H9 (cell line): ENCODE data around the gene MCF2L. TPM values are rescaled to one million over a fixed set of nuclear protein-coding genes. Genes with fewer than 3 reads are reported as not detected.
A peak's percentile ranks its signal among the peaks of the same experiment; 100 is the strongest.
"Not testable (repeated sequence)": the region's sequence is repeated elsewhere in the genome, so short reads cannot be mapped to it uniquely, and the experiment has no call there.

Experiments used
- DNase-seq: peaks from one replicate; pipeline ENCODE4 v3.0.0-alpha.2; 2017
- H2AFZ ChIP-seq: one replicate; pipeline ENCODE4 v1.6.1; 2013; ENCODE audit warnings: mild to moderate bottlenecking, low read length, control low read depth, moderate library complexity
- H2AK5ac ChIP-seq: 2 replicates; pipeline ENCODE4 v1.6.1; 2013; ENCODE audit warnings: low read length, control low read depth, mixed read lengths; ENCODE audit not compliant: insufficient read length
- H2BK120ac ChIP-seq: one replicate; pipeline ENCODE4 v1.6.1; 2013; ENCODE audit warnings: low read depth, mild to moderate bottlenecking, low read length, control low read depth, inconsistent platforms; ENCODE audit not compliant: poor library complexity, severe bottlenecking
- H2BK12ac ChIP-seq: 2 replicates; pipeline ENCODE4 v1.6.1; 2013; ENCODE audit warnings: low read length, control low read depth, mixed read lengths, low read depth; ENCODE audit not compliant: insufficient read length
- H2BK15ac ChIP-seq: 2 replicates; pipeline ENCODE4 v1.6.1; 2013; ENCODE audit warnings: low read depth, low read length, control low read depth
- H2BK20ac ChIP-seq: one replicate; pipeline ENCODE4 v1.6.1; 2013; ENCODE audit warnings: low read depth, mild to moderate bottlenecking, low read length, control low read depth, inconsistent platforms; ENCODE audit not compliant: poor library complexity, severe bottlenecking
- H2BK5ac ChIP-seq: 2 replicates; pipeline ENCODE4 v1.6.1; 2013; ENCODE audit warnings: low read length, control low read depth, mixed read lengths; ENCODE audit not compliant: insufficient read length
- H3K14ac ChIP-seq: 2 replicates; pipeline ENCODE4 v1.6.1; 2013; ENCODE audit warnings: low read length, control low read depth; ENCODE audit not compliant: insufficient read depth
- H3K18ac ChIP-seq: 2 replicates; pipeline ENCODE4 v1.6.1; 2013; ENCODE audit warnings: low read depth, mild to moderate bottlenecking, mixed read lengths, low read length, control low read depth; ENCODE audit not compliant: insufficient read length
- H3K23ac ChIP-seq: 2 replicates; pipeline ENCODE4 v1.6.1; 2013; ENCODE audit warnings: low read length, control low read depth, mixed read lengths, low read depth; ENCODE audit not compliant: insufficient read length
- H3K23me2 ChIP-seq: 2 replicates; pipeline ENCODE4 v1.6.1; 2013; ENCODE audit warnings: low read depth, mild to moderate bottlenecking, mixed read lengths, low read length, control low read depth; ENCODE audit not compliant: insufficient read length, poor library complexity, severe bottlenecking
- H3K27ac ChIP-seq: 2 replicates; pipeline ENCODE4 v1.5.1; 2013; ENCODE audit warnings: low read length, control low read depth, mixed read lengths, low read depth; ENCODE audit not compliant: insufficient read length
- H3K27me3 ChIP-seq: 2 replicates; pipeline ENCODE4 v1.6.1; 2013; ENCODE audit warnings: low read length, control low read depth, inconsistent platforms; ENCODE audit not compliant: insufficient read depth
- H3K4ac ChIP-seq: 2 replicates; pipeline ENCODE4 v1.6.1; 2013; ENCODE audit warnings: low read depth, mild to moderate bottlenecking, control low read depth, inconsistent platforms, low read length, moderate library complexity
- H3K4me1 ChIP-seq: 2 replicates; pipeline ENCODE4 v1.6.1; 2013; ENCODE audit warnings: low read length, control low read depth, inconsistent platforms; ENCODE audit not compliant: insufficient read depth
- H3K4me2 ChIP-seq: 2 replicates; pipeline ENCODE4 v1.6.1; 2013; ENCODE audit warnings: low read length, control low read depth, mixed read lengths; ENCODE audit not compliant: insufficient read length, insufficient read depth
- H3K56ac ChIP-seq: 2 replicates; pipeline ENCODE4 v1.6.1; 2013; ENCODE audit warnings: low read depth, mild to moderate bottlenecking, mixed read lengths, low read length, control low read depth; ENCODE audit not compliant: insufficient read length
- H3K79me1 ChIP-seq: 2 replicates; pipeline ENCODE4 v1.6.1; 2013; ENCODE audit warnings: low read depth, mild to moderate bottlenecking, moderate library complexity, low read length, control low read depth, inconsistent platforms; ENCODE audit not compliant: insufficient read depth, poor library complexity, severe bottlenecking
- H3K79me2 ChIP-seq: 2 replicates; pipeline ENCODE4 v1.6.1; 2013; ENCODE audit warnings: low read length, control low read depth, inconsistent platforms; ENCODE audit not compliant: insufficient read depth
- H3K9ac ChIP-seq: 2 replicates; pipeline ENCODE4 v1.6.1; 2013; ENCODE audit warnings: low read length, control low read depth, mixed read lengths; ENCODE audit not compliant: insufficient read length; ENCODE audit errors: extremely low read depth
- H3K9me3 ChIP-seq: one replicate; pipeline ENCODE4 v1.6.1; 2013; ENCODE audit warnings: low read depth, low read length, inconsistent platforms; ENCODE audit not compliant: control insufficient read depth
- H3T11ph ChIP-seq: one replicate; pipeline ENCODE4 v1.6.1; 2013; ENCODE audit warnings: mild to moderate bottlenecking, low read length, control low read depth, inconsistent platforms
- H4K20me1 ChIP-seq: one replicate; pipeline ENCODE4 v1.6.1; 2013; ENCODE audit not compliant: control insufficient read depth, insufficient read length, insufficient read depth
- H4K5ac ChIP-seq: 2 replicates; pipeline ENCODE4 v1.6.1; 2013; ENCODE audit warnings: low read depth, mild to moderate bottlenecking, mixed read lengths, low read length, control low read depth; ENCODE audit not compliant: insufficient read length
- H4K8ac ChIP-seq: replicated peaks from 2 replicates; pipeline ENCODE4 v1.6.1; 2013; ENCODE audit warnings: low read length, control low read depth, mixed read lengths, low read depth; ENCODE audit not compliant: insufficient read length
- H4K91ac ChIP-seq: 2 replicates; pipeline ENCODE4 v1.6.1; 2013; ENCODE audit warnings: low read depth, mild to moderate bottlenecking, moderate library complexity, mixed read lengths, low read length, control low read depth; ENCODE audit not compliant: insufficient read length
- H3K27ac Mint-ChIP-seq, 3 experiments: 2 replicates in 2 of 3; 3 replicates in 1 of 3; pipeline ENCODE4 v1.8.0; 2020 to 2021; ENCODE audit warnings: mixed read lengths in 3 of 3, mild to moderate bottlenecking in 1 of 3, moderate library complexity in 1 of 3
- H3K27me3 Mint-ChIP-seq: 2 replicates; pipeline ENCODE4 v1.8.0; 2021; ENCODE audit warnings: low read depth, mild to moderate bottlenecking, moderate library complexity, mixed read lengths
- H3K36me3 Mint-ChIP-seq, 3 experiments: 2 replicates in 2 of 3; 3 replicates in 1 of 3; pipeline ENCODE4 v1.8.0; 2020 to 2021; ENCODE audit warnings: low read depth in 3 of 3, mixed read lengths in 3 of 3; ENCODE audit not compliant: insufficient read depth in 1 of 3
- H3K4me1 Mint-ChIP-seq, 2 experiments: 2 replicates each; pipeline ENCODE4 v1.8.0; 2020; ENCODE audit warnings: mixed read lengths in 2 of 2
- H3K4me3 Mint-ChIP-seq, 2 experiments: 2 replicates in 1 of 2; 3 replicates in 1 of 2; pipeline ENCODE4 v1.8.0; 2020 to 2021; ENCODE audit warnings: mild to moderate bottlenecking in 2 of 2, mixed read lengths in 2 of 2, moderate library complexity in 1 of 2
- H3K9me3 Mint-ChIP-seq, 2 experiments: 2 replicates in 1 of 2; 3 replicates in 1 of 2; pipeline ENCODE4 v1.8.0; 2020; ENCODE audit warnings: mild to moderate bottlenecking in 2 of 2, mixed read lengths in 2 of 2, moderate library complexity in 1 of 2
- WGBS: extraction: QIAGEN DNeasy Blood & Tissue Kit; methylation state at CpG from one replicate; pipeline ENCODE4 v1.1.7; 2013; ENCODE audit warnings: missing lambda C conversion rate, low lambda C conversion rate, mixed read lengths; ENCODE audit not compliant: insufficient read length; ENCODE audit errors: extremely low coverage; 5-methylcytosine and 5-hydroxymethylcytosine counted together
- total RNA-seq: library from RNA; stranded (reverse); gene quantifications from 2 replicates; pipeline ENCODE4 v1.2.1, GENCODE V29; 2021
- TF ChIP-seq, protein P1 (sequence below): fragments of 200-600 bp; sonication (generic); conservative IDR thresholded peaks from 3 replicates; pipeline ENCODE4 v1.8.0; 2021; ENCODE audit warnings: antibody characterized with exemption, mild to moderate bottlenecking

The MCF2L gene
- total RNA-seq, 1 experiment from 2014 or later: 18.5 TPM

DNA sequence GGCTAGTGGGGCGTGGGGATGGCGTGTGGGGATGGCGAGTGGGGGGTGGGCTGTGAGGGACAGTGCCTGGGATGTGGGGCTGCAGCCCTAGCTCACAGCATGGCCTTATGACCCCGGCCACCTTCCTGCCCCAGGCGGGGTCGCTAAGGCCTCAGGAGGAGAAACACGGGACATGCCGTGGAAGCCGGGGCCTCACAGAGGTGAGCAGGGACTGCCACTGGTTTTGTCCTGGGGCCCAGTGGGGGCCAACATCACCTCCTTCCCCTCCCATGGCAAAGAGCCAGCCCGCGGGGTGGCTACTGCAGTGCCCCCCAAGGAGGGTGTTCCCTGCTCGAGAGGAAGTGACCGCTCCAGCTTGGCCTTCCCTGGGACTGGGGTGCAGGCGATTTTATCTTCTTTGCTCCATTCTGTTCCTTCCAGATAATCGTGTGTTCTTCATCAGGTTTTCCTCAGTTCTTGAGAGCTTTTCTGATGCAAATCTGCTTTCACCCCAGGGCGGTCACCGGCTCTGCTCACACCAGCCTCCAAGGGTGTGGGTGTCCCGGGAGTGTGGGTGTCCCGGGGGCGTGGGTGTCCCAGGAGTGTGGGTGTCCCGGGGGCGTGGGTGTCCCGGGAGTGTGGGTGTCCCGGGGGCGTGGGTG lies 137.8 kb downstream of the MCF2L start:
- Histone ChIP-seq H3K18ac (no peak overlapping the region), H3K9ac (no peak overlapping the region), H3K4ac (no peak overlapping the region), H2BK15ac (no peak overlapping the region), H4K91ac (no peak overlapping the region), H3K9me3 (no peaks in the 10 kb centered on the region), H4K5ac (no peak overlapping the region), H2BK120ac (no peak overlapping the region), H3K56ac (no peak overlapping the region), H3K27me3 (peaks cover 23% of the 10 kb centered on the region; the same call in 1 of the 2 replicates), H4K20me1 (peaks cover 4% of the 10 kb centered on the region), H2AFZ (no peak overlapping the region), H4K8ac (no peak overlapping the region), H2AK5ac (no peak overlapping the region), H2BK5ac (no peak overlapping the region), H3K4me1 (no peaks in the 10 kb centered on the region; the same call in 1 of the 2 replicates), H3K4me2 (no peak overlapping the region), H3K27ac (no peak overlapping the region), H3K23ac (no peak overlapping the region), H3K79me1 (no peaks in the 10 kb centered on the region), H3K14ac (peak overlapping the region; percentile 43; the same call in 1 of the 2 replicates), H3K23me2 (peaks cover 4% of the 10 kb centered on the region), H3K79me2 (no peaks in the 10 kb centered on the region), H3T11ph (no peak overlapping the region), H2BK12ac (no peak overlapping the region), H2BK20ac (no peak overlapping the region)
- WGBS: no CpG with 5 or more reads among the region's 25 CpGs
- Mint-ChIP-seq H3K36me3 (peaks cover 3 to 5% (median 4%) of the 10 kb centered on the region in 3 experiments; a peak in 4 of 7 replicates), H3K27me3 (peaks cover 29% of the 10 kb centered on the region), H3K4me1 (peaks cover 7 to 19% of the 10 kb centered on the region in 2 experiments; a peak in 2 of 4 replicates), H3K9me3 (peaks cover 3 to 4% of the 10 kb centered on the region in 2 experiments; a peak in 4 of 5 replicates), H3K27ac (no peak overlapping the region), H3K4me3 (no peak overlapping the region)
- no peak for DNase-seq
- TF ChIP-seq, protein P1, sequence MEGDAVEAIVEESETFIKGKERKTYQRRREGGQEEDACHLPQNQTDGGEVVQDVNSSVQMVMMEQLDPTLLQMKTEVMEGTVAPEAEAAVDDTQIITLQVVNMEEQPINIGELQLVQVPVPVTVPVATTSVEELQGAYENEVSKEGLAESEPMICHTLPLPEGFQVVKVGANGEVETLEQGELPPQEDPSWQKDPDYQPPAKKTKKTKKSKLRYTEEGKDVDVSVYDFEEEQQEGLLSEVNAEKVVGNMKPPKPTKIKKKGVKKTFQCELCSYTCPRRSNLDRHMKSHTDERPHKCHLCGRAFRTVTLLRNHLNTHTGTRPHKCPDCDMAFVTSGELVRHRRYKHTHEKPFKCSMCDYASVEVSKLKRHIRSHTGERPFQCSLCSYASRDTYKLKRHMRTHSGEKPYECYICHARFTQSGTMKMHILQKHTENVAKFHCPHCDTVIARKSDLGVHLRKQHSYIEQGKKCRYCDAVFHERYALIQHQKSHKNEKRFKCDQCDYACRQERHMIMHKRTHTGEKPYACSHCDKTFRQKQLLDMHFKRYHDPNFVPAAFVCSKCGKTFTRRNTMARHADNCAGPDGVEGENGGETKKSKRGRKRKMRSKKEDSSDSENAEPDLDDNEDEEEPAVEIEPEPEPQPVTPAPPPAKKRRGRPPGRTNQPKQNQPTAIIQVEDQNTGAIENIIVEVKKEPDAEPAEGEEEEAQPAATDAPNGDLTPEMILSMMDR: no peak

- not testable (repeated sequence) for H2BK20ac ChIP-seq, H3K4me2 ChIP-seq, H3K4ac ChIP-seq, H2BK120ac ChIP-seq, H3K79me2 ChIP-seq, H3K4me1 ChIP-seq, H2AFZ ChIP-seq, H3K27ac ChIP-seq, DNase-seq, H4K5ac ChIP-seq, H3K23ac ChIP-seq, H3K23me2 ChIP-seq, H4K20me1 ChIP-seq, H3K9me3 ChIP-seq, H2BK12ac ChIP-seq, H3K9ac ChIP-seq, H4K91ac ChIP-seq, H3K79me1 ChIP-seq, H3K36me3 Mint-ChIP-seq, H3T11ph ChIP-seq, H3K4me3 Mint-ChIP-seq, H2BK15ac ChIP-seq, H3K56ac ChIP-seq, H3K14ac ChIP-seq, H2AK5ac ChIP-seq, H3K9me3 Mint-ChIP-seq, H2BK5ac ChIP-seq, H3K27ac Mint-ChIP-seq, H4K8ac ChIP-seq, H3K18ac ChIP-seq
- peaks cover 7 to 19% of the 10 kb centered on the region in 2 experiments; a peak in 2 of 4 replicates for H3K4me1 Mint-ChIP-seq
- peaks cover 29% of the 10 kb centered on the region; the same call in 1 of the 2 replicates for H3K27me3 ChIP-seq
- WGBS: no CpG with 5 or more reads among the region's 27 CpGs
- H3K27me3 Mint-ChIP-seq: peaks cover 29% of the 10 kb centered on the region
Measured at GRCh38 chr13:113108521-113108920, 139.5 kb downstream of the MCF2L start.
